SJSA1 (cell line): ENCODE measurements around the gene BACH2. TPM values are rescaled to one million over a fixed set of nuclear protein-coding genes. Genes with fewer than 3 reads are reported as not detected.
A peak's percentile ranks its signal among the peaks of the same experiment; 100 is the strongest.

Experiments
- DNase-seq, 2 experiments: peaks; one replicate each; pipeline ENCODE4 v3.0.0-alpha.2; 2015 to 2020; ENCODE audit warnings: low spot score in 2 of 2, low read depth in 1 of 2
- H3K27ac ChIP-seq: fragments of 250-450 bp; sonication (Bioruptor Pico); 2 replicates; pipeline ENCODE4 v1.5.1; 2020; ENCODE audit warnings: mild to moderate bottlenecking, moderate library complexity
- H3K27me3 ChIP-seq: fragments of 250-450 bp; sonication (Bioruptor Pico); replicated peaks from 2 replicates; pipeline ENCODE4 v1.5.1; 2020; ENCODE audit warnings: mild to moderate bottlenecking, moderate library complexity
- H3K36me3 ChIP-seq: fragments of 250-450 bp; sonication (Bioruptor Pico); 2 replicates; pipeline ENCODE4 v1.5.1; 2020; ENCODE audit warnings: mild to moderate bottlenecking
- H3K4me1 ChIP-seq: fragments of 250-450 bp; sonication (Bioruptor Pico); replicated peaks from 2 replicates; pipeline ENCODE4 v1.6.1; 2021; ENCODE audit warnings: mild to moderate bottlenecking
- H3K4me3 ChIP-seq: fragments of 250-450 bp; sonication (Bioruptor Pico); 2 replicates; pipeline ENCODE4 v1.5.1; 2020; ENCODE audit warnings: mild to moderate bottlenecking
- H3K9me3 ChIP-seq: fragments of 250-450 bp; sonication (Bioruptor Pico); replicated peaks from 2 replicates; pipeline ENCODE4 v1.5.1; 2020; ENCODE audit warnings: mild to moderate bottlenecking
- total RNA-seq: library from RNA; depleted of rRNA; stranded (reverse); fragments of >200 nt; shearing (Covaris generic); gene quantifications from 2 replicates; pipeline ENCODE4 v1.2.3, GENCODE V29; 2014

Gene BACH2
- total RNA-seq, 1 experiment from 2014 or later, result 1.3 TPM

- Histone ChIP-seq H3K36me3 (no peaks in the 10 kb centered on the region), H3K4me1 (peaks cover 18% of the 10 kb centered on the region), H3K4me3 (peak overlapping the region; percentile 67), H3K27me3 (no peaks in the 10 kb centered on the region; the same call in 1 of the 2 replicates), H3K27ac (peak overlapping the region; percentile 34), H3K9me3 (0 out of 2 replicates have a peak, but pooled peaks cover 3% of the 10 kb centered on the region)
- DNase-seq, result peak; percentile 79 to 80
Observed at GRCh38 chr6:90295854-90296340, 746 bp downstream of the BACH2 start.

DNA sequence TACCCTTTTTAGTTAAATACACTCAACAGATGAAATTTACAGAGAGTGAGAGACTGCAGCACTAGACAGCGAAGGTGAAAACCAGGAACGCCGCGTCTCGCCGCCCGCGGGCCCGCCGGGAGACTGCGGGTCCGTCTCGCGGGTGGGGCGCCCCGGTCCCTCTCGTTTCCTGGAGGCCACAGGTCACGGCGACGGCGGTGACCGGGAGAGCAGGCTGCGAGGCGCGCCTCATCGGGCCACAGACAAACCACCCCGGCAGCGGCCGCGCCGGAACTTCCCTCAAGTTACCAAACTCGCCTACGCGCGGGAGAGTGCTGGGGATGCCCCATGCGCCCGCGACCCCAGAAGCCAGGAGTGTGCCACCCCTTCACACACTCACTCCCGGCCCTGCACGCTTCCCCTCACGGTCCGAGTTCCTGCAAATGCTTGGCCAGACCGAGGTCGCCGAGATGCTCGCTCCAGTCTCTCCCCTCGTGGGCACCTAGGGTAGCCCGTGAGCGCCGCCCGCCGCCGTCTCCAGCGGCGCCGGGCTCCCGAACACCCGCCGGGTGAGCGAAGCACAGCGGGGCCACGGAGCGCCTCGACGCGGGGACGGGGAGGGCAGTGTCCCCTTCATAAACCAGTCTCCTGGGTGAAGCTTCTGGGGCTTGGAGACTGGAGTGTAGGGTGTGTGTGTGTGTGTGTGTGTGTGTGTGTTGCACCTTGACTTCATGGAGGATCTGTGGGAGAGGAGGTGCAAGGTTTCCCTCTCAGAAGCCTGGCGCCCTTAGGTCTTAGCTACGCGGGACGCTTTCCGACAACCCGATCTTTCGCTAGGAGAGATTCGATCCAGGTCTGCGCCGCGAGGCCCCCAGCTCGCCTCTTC, 1.4 kb downstream of the BACH2 start:
- Histone ChIP-seq H3K27ac (peak overlapping the region; percentile 34), H3K9me3 (0 out of 2 replicates have a peak, but pooled peaks cover 3% of the 10 kb centered on the region), H3K36me3 (no peaks in the 10 kb centered on the region), H3K4me3 (peak overlapping the region; percentile 67), H3K27me3 (no peaks in the 10 kb centered on the region), H3K4me1 (peaks cover 18% of the 10 kb centered on the region)
- peak; percentile 57 to 78 for DNase-seq

DNA sequence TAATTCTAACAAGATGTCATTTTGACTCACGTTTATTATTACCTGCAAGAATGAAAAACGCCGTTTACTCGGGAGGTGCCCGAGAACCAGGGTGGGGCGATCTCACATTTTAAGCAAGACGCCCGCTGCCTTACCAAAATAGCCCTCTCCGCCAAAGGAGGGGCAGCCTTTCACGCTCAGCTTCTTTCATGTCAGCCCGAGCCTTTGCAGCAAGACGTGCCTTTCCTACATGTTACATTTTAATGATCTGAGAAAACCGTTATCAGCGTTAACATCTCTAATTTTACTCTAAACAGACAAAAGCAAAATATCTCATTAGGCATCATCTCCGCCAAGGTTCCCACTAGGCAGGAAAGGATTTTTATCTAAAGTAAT, 2.0 kb downstream of the BACH2 start:
- H3K9me3 ChIP-seq, result 0 out of 2 replicates have a peak, but pooled peaks cover 3% of the 10 kb centered on the region
- H3K4me3 ChIP-seq, result peak overlapping the region; percentile 67
- H3K36me3 ChIP-seq, result no peaks in the 10 kb centered on the region
- no peaks in the 10 kb centered on the region for H3K27me3 ChIP-seq
- H3K4me1 ChIP-seq, result peaks cover 18% of the 10 kb centered on the region
- no peak for DNase-seq
- H3K27ac ChIP-seq, result no peak overlapping the region

GRCh38 chr6:90294008-90294511, 2.6 kb downstream of the BACH2 start:
- 0 out of 2 replicates have a peak, but pooled peaks cover 3% of the 10 kb centered on the region for H3K9me3 ChIP-seq
- DNase-seq, result no peak
- H3K4me3 ChIP-seq, result no peak overlapping the region
- no peak overlapping the region for H3K27ac ChIP-seq
- no peaks in the 10 kb centered on the region for H3K36me3 ChIP-seq
- H3K4me1 ChIP-seq, result peaks cover 18% of the 10 kb centered on the region
- no peaks in the 10 kb centered on the region for H3K27me3 ChIP-seq

DNA sequence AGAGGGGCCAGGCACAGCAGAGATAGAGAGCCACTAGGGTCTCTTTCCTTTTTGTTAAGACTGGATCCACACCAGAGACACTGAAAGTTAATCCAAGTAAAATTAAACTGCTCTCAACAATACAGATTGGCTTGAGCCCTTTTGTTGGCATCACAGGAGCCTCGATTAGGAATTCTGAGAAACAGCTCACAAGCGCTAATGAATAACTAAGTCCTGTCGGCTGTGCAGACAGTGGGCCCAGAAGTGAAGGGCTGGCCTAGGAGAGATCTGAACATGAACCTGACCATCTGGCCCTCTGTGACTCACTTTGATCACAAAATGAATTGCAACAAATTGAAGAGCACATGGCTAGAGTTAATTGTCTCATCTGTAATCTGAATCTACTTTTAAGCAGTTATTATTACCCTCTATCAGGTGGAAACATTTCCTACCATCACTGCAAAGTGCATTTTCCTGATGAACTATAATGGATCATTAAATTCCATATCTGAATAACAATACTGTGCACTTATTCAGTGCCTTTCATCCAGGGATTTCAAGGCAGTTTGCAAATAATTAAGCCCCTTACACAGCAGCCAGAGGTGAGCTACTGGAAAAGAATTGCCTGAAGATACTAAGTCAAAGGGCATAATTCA, 3.2 kb downstream of the BACH2 start:
- Histone ChIP-seq H3K4me3 (no peak overlapping the region), H3K27me3 (no peaks in the 10 kb centered on the region), H3K36me3 (no peaks in the 10 kb centered on the region), H3K27ac (no peak overlapping the region), H3K4me1 (peaks cover 18% of the 10 kb centered on the region), H3K9me3 (0 out of 2 replicates have a peak, but pooled peaks cover 3% of the 10 kb centered on the region)
- no peak for DNase-seq

DNA sequence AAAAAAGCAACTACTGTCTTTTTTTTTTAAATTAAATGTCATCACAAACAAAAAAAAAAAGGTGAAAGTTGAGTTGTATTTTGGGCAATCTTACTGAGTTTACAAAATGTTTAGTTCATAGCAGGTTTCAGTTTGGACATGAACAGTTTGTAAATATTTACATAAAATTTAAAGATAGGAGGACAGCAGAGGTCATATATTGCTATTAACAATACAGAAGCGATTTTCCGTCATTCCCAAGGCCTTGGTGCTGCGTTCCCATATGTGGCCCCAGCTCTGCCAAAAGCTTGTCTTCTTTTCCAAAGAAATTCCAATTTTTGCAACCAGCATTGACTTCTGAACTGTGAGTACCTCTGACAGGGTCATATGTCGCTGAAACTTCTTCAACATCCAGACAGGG, 5.1 kb downstream of the BACH2 start:
- Histone ChIP-seq H3K9me3 (0 out of 2 replicates have a peak, but pooled peaks cover 5% of the 10 kb centered on the region), H3K4me3 (no peak overlapping the region), H3K36me3 (no peaks in the 10 kb centered on the region), H3K27ac (no peak overlapping the region), H3K27me3 (no peaks in the 10 kb centered on the region), H3K4me1 (peaks cover 15% of the 10 kb centered on the region)
- no peak for DNase-seq

DNA sequence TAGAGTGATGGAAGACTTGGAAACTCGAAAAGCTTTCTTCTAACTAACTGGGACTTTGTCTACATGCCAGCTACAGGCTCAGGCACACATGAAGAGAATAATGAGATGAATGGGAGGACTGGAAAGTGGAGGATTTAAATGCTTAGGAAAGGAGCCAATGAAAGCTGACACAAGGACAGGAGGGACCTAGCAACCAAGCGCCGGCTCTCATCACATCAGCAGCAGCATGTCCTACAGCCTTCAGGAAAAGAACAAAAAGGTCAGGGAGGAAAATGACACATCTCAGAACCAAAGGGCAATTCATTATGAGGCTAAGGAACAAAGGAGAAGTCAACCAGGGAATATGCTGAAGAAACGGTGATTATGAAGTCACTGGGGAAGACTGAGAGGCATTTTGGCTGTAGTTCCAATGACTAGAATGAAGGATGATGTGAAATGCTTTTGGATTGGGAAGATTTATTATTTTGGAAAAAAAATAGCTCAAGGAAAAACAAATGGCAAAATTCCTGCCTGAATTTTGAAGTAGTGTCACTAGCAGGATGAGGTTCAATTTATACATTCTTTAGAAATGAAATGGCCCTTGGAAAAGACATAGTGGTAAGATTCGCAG, 5.7 kb downstream of the BACH2 start:
- Histone ChIP-seq H3K4me3 (no peak overlapping the region), H3K36me3 (no peaks in the 10 kb centered on the region), H3K27ac (no peak overlapping the region), H3K27me3 (no peaks in the 10 kb centered on the region), H3K9me3 (0 out of 2 replicates have a peak, but pooled peaks cover 5% of the 10 kb centered on the region), H3K4me1 (peaks cover 17% of the 10 kb centered on the region)
- no peak for DNase-seq

DNA sequence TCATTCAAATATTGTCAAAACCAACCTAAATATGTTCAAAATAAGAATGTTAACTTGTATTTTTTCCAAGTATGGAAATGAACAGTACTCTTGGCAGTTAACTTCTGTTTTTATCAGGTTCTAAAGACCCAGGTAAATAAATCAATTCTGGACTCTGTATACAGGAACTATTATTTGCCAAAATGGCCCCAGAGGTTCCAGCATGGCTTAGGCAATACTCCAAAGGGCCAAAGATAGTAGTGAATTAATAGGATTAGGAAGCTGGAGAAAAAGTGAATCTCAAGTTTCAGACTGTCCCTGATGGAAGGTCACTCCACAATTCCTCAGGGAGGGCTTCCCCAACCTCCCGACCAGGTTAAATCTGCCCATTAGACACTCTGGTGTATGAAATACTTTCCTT, 6.7 kb downstream of the BACH2 start:
- H3K4me1 ChIP-seq, result peaks cover 17% of the 10 kb centered on the region
- DNase-seq, result no peak
- H3K27me3 ChIP-seq, result no peaks in the 10 kb centered on the region
- 0 out of 2 replicates have a peak, but pooled peaks cover 2% of the 10 kb centered on the region for H3K9me3 ChIP-seq
- H3K27ac ChIP-seq, result no peak overlapping the region
- H3K4me3 ChIP-seq, result no peak overlapping the region
- no peaks in the 10 kb centered on the region for H3K36me3 ChIP-seq

DNA sequence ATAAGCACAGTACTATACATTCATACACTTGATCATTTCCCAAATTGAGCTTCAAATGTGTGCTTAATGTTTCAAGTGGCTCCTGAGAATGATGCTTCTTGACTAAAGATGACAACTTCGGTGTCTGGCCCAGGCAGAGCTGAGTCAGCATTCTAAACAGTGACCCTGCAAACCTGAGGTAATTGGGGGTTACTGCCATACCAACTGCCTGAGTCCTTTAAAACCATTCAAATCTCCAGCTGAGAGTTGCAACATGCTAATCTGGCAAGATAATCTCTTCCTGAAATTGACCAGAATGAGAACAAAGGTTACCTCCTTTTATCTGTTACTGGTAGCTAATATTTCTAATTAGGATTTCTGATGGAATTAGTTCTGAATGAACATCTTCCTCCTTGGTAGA, 8.2 kb downstream of the BACH2 start:
- Histone ChIP-seq H3K27me3 (no peaks in the 10 kb centered on the region), H3K4me3 (no peak overlapping the region), H3K9me3 (0 out of 2 replicates have a peak, but pooled peaks cover 2% of the 10 kb centered on the region), H3K36me3 (no peaks in the 10 kb centered on the region), H3K27ac (no peak overlapping the region), H3K4me1 (peaks cover 23% of the 10 kb centered on the region)
- DNase-seq, result no peak

GRCh38 chr6:90286884-90287488, 9.7 kb downstream of the BACH2 start:
- DNase-seq, result peak in 1 of 2 experiments; percentile 22
- Histone ChIP-seq H3K4me1 (peaks cover 23% of the 10 kb centered on the region), H3K27ac (no peak overlapping the region), H3K4me3 (no peak overlapping the region), H3K27me3 (no peaks in the 10 kb centered on the region), H3K36me3 (no peaks in the 10 kb centered on the region), H3K9me3 (0 out of 2 replicates have a peak, but pooled peaks cover 2% of the 10 kb centered on the region)

DNA sequence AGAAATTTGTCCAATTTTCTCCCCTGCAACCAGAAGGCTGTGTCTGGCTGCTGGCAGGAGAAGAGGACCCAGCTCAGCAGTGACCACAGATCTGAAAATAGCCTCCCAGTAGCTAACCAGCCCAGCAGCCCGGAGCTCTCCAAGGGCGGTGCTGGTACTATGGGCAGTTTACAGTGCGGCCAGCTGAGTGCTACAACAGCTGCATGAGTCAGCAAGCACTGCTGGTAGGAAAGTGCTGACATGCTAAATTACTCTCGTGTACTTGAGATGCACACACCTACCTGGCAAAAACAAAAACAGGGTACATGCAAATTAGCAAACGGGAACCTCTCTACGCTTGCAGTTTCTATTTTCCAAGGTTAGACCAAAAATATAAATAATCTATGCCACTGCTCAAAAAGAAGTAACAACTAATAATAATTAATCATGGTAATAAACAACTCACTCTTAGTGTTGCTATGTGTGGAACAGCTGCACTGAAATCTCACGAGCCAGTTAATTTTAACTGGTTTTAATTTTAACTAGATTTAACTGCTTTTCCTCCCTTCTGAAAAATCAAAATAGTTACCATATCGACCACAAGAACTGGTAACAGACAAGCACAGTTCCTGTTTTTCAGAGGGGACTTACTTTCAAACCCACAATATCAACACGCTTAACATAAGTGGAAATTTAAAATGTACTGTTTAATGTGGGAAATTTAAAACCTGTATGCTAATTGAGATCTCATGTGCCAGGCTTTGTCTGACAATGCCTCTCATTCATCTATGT, 10.8 kb downstream of the BACH2 start:
- Histone ChIP-seq H3K27me3 (no peaks in the 10 kb centered on the region), H3K36me3 (no peaks in the 10 kb centered on the region), H3K4me1 (peaks cover 23% of the 10 kb centered on the region), H3K9me3 (0 out of 2 replicates have a peak, but pooled peaks cover 2% of the 10 kb centered on the region), H3K4me3 (no peak overlapping the region), H3K27ac (peak overlapping the region; percentile 53)
- DNase-seq, result peak; percentile 82 to 89

DNA sequence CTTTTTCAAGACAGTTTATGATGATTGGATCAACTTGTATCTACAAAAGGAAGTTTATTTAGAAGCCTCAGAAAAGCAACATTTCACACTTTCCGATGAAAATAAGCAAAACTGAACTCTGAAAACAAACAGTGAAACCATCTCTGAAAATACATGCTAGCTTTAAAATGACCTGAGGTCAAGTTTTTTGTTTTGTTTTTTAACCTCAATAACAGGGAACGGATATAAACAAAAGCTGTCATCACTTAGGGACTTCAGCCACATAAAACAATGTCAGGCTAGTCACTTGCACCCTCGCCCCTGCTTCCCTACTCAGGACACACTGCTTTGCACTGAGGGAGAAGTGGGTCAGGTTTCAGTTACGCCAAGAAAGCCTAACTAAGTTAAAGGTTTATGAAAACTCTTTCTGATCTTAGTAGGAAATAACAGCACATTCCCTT, 11.6 kb downstream of the BACH2 start:
- no peaks in the 10 kb centered on the region for H3K27me3 ChIP-seq
- peak overlapping the region; percentile 18 for H3K4me3 ChIP-seq
- peak in 1 of 2 experiments; percentile 65 for DNase-seq
- no peaks in the 10 kb centered on the region for H3K36me3 ChIP-seq
- peaks cover 23% of the 10 kb centered on the region for H3K4me1 ChIP-seq
- 0 out of 2 replicates have a peak, but pooled peaks cover 2% of the 10 kb centered on the region for H3K9me3 ChIP-seq
- H3K27ac ChIP-seq, result peak overlapping the region; percentile 53
